Measurements from ENCODE around the gene AGAP3.

DNA sequence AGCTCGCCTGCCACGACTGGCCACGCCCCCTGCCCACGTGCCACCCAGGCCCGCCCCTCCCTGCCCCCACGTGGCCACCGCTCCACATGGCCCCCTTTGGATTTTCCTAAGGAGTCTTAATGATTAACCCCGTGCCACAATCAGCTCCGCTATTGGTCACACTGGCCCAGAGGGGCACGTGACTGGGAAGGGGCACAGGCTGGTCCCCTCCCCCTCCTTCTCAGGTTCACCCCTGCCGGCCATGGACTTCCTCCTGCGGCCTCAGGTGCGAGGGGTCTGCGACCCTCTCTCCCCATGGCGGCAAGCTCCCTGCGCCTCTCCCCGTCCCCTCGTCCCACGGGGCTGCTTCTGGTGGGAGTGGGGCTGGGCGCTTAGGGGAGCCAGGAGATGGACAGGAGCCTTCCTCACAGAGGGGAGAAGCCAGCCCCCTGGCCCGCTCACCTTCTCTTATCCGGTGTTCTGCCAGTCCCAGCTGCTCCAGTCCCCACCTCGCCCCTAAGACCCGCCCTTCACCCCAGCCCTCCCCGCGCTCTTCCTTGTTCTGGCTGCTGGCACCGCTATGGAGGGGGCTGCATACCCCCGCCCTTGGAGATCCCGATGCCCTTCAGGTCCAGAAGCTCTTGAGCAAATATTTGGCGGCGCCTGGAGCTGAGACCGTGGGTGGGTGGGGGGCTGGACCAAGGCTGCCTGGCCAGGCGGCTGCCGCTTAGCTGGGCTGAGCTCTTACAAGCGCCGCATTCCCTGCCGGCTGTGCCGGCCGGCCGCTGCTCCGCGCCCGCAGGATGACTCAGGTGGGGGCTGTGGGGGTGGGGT lies 23.7 kb upstream of the AGAP3 start:
- TF ChIP-seq CTCF (optimal IDR thresholded peaks at IDR 0.05 in 1 of 3, IDR thresholded peaks at IDR 0.05 in 1 of 3, conservative IDR thresholded peaks at IDR 0.05 in 1 of 3; ENCODE audit: extremely low read depth in 1 of 3, insufficient read depth in 2 of 3, low read length in 3 of 3): no peak
- TF ChIP-seq EZH2 (IDR thresholded peaks at IDR 0.05; ENCODE audit: low read length): no peak
